Cardiac fibroblast (primary cell): Measurements from ENCODE around the gene PARVA.

ENCODE experiments used
- DNase-seq, 2 donors: peaks; one replicate each; pipeline versions ENCODE4 v3.0.0 to v3.0.0-alpha.2; 2010; ENCODE audit warnings: low read depth in 2 of 2
- H3K4me3 ChIP-seq, 2 donors: replicated peaks in 1 of 2; 1 replicate in 1 of 2; 2 replicates in 1 of 2; pipeline ENCODE4 v1.5.1; 2011; ENCODE audit warnings: low read depth in 2 of 2, low read length in 2 of 2, mild to moderate bottlenecking in 2 of 2, moderate library complexity in 1 of 2
- TF ChIP-seq, protein P1 (sequence below): IDR thresholded peaks from one replicate; pipeline ENCODE4 v1.5.1; 2011; ENCODE audit warnings: low read depth, mild to moderate bottlenecking, low read length, inconsistent platforms

Gene PARVA

DNA sequence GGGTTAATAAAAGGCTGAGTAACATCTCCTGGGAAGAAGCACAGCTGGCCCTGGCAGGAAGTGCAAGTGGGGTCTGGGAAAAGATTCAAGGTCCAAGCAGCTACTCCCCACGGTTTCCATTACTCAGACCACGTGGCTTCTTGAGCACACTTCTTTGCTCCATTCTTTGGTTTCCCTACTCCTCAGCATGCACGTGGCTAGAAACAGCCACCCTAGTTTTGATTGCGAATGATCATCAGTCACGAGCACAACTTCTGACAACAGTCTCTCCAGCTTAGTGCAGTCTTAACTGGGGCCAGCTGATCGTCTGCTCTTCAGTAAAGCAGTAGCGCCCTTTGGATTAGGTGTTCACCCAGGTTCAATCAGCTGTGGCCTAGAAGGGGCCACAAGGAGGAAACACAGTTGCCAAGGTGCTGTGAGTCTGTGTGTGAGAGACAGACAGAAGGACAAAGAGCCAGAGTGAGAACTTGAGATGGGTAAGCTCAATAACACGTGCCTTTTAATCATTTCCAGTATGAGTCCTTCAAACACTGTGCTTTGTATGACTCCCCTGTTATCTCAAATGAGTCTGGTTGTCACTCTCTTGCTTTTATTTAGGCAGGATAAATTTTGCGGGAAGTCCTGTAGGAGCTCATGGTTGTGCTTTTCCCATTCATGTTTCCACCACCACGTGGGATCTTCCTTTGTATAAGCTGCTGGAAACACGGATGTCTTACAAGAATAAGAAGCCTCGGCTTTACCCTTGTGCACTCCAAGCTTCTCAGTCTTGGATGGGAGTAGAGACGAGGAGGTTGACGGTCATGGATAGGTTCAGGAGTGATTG, 901 bp upstream of the PARVA start:
- TF ChIP-seq, protein P1, sequence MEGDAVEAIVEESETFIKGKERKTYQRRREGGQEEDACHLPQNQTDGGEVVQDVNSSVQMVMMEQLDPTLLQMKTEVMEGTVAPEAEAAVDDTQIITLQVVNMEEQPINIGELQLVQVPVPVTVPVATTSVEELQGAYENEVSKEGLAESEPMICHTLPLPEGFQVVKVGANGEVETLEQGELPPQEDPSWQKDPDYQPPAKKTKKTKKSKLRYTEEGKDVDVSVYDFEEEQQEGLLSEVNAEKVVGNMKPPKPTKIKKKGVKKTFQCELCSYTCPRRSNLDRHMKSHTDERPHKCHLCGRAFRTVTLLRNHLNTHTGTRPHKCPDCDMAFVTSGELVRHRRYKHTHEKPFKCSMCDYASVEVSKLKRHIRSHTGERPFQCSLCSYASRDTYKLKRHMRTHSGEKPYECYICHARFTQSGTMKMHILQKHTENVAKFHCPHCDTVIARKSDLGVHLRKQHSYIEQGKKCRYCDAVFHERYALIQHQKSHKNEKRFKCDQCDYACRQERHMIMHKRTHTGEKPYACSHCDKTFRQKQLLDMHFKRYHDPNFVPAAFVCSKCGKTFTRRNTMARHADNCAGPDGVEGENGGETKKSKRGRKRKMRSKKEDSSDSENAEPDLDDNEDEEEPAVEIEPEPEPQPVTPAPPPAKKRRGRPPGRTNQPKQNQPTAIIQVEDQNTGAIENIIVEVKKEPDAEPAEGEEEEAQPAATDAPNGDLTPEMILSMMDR = no peak
- DNase-seq = peak; percentile 85 to 89
- H3K4me3 ChIP-seq = peak overlapping the region in 1 of 2 donors; percentile 71

DNA sequence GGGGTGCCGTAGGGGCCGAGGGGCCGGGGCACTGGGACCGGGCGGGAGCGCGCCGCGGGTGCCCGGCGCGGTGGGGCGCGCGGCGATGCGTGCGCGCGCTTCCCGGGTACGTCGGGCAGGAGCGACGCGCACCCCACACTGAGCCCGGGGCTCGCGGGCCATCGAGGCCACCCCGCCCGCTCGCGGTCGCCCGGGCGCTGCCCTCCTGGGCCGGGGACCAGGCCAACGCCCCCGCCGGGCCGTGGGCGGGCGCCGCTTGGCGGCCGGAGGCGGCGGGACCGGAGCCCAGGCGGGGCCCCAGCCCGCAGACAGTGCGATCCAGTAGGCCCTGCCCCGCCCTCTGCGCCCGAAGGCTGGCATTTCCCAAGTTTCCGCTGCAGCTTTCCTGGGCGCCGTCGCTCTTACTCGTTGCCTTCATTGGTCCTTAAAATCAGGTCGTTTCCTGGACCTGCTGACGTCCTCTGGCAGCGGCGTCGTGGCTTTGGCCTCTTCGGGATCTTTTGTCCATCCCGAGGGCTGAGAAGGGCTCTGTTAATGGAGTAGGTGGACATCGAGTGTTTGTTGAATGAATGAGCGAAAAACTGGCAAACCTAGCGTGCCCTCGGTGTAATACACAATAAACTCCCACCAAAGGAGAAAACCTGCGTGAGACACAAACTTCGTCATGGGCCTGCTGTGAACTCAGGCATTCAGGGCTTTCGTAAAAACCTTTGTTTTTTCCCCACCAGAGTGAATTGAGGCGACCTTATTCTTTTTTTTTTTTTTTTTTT, 638 bp downstream of the PARVA start:
- TF ChIP-seq, protein P1 = peak; percentile 1
- peak overlapping the region; percentile 65 to 71 for H3K4me3 ChIP-seq
- peak; percentile 82 to 89 for DNase-seq

DNA sequence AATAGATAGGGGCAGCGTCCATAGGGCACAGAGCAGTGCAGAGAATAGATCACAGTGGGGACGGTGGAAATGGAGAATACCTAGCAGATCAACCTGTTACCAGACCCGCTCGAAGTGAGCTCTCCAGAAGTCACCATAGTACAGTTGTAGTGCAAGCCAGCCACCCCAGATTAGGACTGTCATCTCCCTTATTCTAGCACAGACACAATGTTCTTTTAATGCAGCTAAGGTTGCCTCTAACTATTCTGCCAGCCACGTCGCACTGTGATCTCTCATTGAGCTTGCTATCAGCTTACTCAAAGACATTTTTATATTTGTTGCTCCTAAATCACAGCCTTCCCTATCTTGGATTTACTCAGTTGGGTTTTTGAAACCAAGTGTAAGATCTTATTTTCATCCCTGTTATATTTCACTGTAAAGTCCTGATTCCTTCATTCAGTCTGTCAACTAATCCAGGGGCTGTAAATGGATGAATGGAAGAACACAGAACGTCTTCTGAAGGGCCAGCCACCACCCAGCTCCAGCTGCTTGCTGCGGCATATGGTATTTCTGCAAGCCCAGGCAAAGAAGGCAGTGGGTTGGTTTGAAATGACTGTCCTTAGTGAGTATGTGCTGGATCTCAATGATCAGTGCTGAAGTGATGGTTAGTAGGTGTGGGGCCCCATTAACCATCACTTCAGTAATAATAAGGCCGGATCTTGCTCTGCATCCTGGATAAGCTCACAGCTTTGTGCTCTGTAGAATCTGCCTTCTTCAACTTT, 3.4 kb downstream of the PARVA start:
- H3K4me3 ChIP-seq = no peak overlapping the region
- TF ChIP-seq, protein P1 = no peak
- no peak for DNase-seq

- no peak for DNase-seq
- H3K4me3 ChIP-seq = no peak overlapping the region
Observed at GRCh38 chr11:12381875-12382274, 4.5 kb downstream of the PARVA start.

DNA sequence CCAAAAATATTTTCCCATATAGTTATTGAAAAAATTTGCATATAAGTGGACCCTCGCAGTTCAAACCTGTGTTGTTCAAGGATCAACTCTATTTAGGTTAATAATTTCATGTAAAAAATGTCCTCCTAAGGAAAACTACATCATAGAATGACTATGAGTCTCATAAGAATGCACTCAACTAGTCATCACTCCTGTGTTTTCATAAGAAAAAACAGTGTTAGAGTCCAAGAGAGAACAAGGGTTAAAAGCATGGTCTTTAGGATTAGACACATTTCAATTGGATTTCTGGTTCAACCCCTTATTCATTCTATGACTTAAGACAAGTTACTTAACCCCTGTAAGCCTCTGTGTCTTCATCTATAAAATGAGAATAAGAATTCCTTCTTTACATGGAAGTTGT, 5.1 kb downstream of the PARVA start:
- H3K4me3 ChIP-seq = no peak overlapping the region
- peak in 1 of 2 donors; percentile 51 for DNase-seq
- TF ChIP-seq, protein P1 = no peak

More at GRCh38 chr11:12381875-12382274, 4.5 kb downstream of the PARVA start:
- TF ChIP-seq, protein P1 = no peak

DNA sequence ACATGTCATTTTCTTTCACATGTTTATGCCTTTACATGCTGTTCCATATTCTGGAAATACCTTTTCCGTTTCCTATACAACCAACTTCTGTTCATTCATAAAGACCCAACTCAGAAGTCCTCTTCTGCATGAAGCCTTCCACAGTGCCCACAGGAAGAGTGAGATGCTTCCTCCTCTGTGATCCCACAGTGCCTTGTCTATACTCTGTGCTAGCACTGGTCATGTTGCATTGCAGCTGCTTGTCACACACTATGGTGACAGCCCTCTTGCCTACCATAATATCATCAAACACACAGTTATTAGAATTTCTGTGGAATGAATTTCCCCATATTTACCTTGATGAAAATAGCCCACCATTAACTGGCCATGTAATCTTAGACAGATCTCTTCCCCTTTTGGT, 8.9 kb downstream of the PARVA start:
- TF ChIP-seq, protein P1 = no peak
- H3K4me3 ChIP-seq = no peak overlapping the region
- DNase-seq = no peak
